ENCODE data around the gene NELFE. TPM values are rescaled to one million over a fixed set of nuclear protein-coding genes. Genes with fewer than 3 reads are reported as not detected.
"Not testable (repeated sequence)": the region's sequence is repeated elsewhere in the genome, so short reads cannot be mapped to it uniquely, and the experiment has no call there.

Gene NELFE
- total RNA-seq, 1 donor from 2014 or later, result 58.3 TPM

DNA sequence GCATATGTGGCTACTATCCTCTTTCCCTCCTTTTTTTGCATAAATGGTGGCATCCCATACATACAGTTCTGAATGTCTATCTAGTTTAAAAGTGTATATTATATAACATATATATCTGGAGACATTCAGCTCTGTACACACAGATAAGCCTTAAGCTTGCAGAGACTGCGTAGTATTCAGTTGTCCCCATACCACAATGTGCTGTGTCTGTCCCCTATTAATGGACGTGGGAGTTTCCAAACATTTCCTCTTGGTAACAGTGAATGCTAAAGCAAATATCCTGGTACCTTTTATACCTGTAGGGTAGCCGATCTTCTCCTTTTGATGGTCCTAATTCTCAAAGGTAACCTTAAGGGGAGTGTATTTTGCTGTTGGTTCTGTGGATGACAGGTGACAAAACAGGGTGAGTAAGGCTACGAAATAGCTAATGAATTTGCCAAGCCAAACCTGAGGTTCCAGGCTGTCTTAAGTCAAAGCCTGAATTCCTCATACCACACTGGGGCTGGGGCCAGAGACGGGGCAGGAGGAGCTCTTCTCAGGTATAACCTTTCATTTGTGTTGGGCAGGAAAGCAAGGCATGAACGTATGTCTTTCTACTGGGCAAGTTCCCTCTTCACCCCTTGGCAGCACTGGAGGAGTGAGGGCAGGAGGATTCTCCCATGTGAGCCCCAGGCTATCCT lies 39.0 kb downstream of the NELFE start:
- DNase-seq (ENCODE audit: low read depth in 2 of 2), result no peak

DNA sequence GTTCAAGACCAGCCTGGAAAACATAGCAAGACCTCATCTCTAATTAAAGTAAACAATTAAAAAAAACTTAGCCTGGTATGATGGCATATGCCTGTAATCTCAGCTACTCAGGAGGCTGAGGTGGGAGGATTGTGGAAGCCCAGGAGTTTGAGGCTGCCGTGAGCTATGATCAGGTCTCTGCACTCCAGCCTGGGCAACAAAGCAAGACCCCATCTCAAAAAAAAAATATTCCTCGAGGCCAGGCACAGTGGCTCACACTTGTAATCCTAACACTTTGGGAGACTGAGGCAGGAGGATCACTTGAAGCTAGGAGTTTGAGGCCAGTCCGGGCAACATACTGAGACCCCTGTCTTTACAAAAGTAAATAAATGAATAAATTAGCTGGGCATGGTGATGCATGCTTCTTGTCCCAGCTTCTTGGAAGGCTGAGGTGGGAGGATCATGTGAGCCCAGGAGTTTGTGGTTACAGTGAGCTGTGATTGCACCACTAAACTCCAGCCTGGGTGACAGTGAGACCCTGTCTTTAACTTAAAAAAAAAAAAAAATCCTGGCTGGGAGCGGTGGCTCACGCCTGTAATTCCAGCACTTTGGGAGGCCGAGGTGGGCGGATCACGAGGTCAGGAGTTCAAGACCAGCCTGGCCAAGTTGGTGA lies 40.6 kb downstream of the NELFE start:
- DNase-seq (ENCODE audit: low read depth in 2 of 2), result no peak

DNA sequence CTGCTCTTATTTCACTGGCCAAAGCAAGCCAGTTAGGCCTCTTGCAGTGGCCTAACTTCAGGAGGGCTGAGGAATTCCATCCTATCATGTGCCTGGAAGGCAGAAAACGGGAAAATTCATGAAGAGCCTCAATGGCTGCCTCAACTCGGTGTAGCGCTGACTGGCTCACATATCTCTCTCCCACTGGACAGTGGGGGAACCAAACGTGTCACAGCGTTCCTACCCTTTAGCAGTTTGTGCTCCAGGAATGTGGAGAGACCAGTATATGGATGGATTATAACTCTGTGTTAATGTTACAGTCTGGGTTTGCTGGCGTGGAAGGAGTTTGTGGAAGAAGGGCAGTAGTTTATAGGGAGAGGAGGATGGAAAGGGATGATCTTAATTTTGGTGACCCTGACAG lies 43.0 kb downstream of the NELFE start:
- DNase-seq (ENCODE audit: low read depth in 2 of 2), result no peak

DNA sequence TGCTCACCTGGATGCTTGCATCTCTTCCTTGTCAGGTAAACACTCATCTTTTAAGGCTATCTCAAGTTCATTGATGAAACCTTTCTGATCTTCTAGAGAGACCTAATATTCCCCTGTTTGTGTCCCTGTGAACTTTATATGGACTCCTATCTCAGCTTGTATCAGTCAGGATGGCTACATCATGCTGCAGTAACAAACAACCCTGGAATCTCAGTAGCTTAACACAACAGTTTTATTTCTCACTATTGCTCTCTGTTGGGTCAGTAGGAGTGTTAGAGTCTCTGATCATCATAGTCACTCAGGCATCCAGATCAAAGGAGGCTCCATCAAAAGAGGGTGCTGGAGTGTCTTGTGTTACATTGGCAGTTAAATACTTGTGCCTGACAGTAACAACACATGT lies 43.4 kb downstream of the NELFE start:
- no peak for DNase-seq (ENCODE audit: low read depth in 2 of 2)

DNA sequence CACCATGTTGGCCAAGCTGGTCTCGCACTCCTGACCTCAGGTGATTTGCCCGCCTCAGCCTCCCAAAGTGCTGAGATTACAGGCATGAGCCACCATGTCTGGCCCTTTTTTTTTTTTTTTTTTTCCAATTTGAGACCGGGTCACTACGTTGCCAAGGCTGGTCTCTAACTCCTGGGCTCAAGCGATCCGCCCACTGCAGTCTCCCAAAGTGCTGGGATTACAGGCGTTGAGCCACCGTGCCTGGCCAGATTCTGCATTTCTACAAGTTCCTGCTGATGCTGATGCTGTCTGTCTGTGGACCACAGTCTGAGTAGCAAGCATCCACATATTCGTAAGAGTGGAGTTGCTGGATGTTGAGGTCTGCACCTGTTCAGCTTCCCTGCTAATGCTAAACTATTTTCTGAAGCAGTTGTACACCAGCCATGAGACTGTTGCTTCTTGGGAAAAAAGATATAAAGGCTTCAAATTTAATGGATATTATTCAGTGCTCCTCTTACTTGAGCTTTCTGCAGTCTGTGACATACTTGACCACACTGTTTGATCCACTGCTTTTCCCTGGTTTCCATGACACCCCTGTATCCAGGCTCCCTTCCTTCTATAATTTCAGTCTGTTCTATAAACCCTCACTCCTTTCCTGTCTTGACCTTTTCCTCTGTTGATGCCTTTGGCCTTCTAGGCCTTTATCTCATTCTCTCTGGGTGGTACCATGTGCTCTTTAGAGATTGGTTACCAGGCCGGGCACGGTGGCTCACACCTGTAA lies 46.8 kb downstream of the NELFE start:
- no peak for DNase-seq (ENCODE audit: low read depth in 2 of 2)

DNA sequence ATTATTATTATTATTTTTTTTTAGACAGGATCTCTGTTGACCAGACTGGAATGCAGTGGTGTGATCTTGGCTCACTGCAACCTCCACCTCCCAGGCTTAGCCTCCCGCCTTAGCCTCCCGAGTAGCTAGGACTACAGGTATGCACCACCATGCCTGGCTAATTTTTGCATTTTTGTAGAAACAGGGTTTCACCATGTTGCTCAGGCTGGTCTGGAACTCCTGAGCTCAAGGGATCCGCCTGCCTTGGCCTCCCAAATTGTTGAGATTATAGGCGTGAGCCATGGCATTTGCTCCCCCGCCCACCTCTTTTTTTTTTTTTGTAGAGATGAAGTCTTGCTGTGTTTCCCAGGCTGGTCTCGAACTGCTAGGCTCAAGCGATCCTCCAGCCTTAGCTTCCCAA lies 49.5 kb downstream of the NELFE start:
- DNase-seq (ENCODE audit: low read depth in 2 of 2), result not testable (repeated sequence)

DNA sequence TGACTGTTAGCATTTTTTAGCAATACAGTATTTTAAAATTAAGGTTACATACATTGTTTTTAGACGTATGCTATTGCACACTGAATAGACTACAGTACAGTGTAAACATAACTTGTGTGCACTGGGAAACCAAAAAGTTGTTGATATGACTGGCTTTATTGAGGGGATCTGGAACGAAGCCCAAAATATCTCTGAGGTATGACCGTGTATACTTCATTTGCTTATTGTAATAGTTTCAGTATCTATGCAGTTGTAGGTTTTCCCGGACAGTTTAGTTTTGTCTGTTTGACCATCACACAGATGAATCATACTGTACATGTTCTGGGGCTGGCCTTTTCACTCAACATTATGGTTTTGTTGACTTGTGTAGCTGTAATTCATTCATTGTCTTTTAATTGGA lies 50.0 kb downstream of the NELFE start:
- no peak for DNase-seq (ENCODE audit: low read depth in 2 of 2)

DNA sequence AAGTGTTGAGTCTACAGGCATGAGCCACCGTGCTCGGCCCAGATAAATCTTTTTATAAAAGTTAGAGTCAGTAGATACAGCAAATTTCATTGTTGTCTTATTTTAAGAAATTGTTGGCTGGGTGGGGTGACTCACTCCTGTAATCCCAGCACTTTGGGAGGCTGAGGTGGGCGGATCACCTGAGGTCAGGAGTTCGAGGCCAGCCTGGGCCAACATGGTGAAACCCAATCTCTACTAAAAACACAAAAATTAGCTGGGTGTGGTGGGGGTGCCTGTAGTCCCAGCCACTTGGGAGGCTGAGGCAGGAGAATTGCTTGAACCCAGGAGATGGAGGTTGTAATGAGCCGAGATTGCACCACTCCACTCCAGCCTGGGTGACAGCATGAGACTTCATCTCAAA lies 50.5 kb downstream of the NELFE start:
- DNase-seq (ENCODE audit: low read depth in 2 of 2), result not testable (repeated sequence)

DNA sequence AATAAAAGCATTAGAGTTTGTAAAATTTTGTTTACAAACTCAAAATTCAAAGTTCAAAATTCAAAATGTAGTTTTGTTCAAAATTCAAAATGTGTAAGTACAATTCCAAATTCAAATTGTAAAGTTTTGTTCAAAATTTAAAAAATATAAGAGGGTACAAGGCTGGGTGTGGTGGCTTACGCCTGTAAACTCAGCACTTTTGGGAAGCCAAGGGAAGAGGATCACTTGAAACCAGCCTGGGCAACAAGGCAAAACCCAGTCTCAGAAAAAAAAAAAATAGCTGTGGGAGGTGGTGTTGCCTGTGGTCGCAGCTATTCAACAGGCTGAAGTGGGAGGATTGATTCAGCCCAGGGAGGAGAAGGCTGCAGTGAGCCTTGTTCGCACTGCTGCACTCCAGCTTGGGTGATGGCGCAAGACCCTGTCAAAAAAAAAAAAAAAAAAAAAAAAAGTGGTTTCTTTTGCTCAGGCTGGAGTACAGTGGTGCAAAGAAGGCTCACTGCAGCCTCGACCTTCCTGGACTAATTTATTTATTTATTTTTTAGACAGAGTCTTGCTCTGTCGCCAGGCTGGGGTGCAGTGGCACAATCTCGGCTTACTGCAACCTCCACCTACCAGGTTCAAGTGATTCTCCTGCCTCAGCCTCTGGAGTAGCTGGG lies 51.5 kb downstream of the NELFE start:
- no peak for DNase-seq (ENCODE audit: low read depth in 2 of 2)

DNA sequence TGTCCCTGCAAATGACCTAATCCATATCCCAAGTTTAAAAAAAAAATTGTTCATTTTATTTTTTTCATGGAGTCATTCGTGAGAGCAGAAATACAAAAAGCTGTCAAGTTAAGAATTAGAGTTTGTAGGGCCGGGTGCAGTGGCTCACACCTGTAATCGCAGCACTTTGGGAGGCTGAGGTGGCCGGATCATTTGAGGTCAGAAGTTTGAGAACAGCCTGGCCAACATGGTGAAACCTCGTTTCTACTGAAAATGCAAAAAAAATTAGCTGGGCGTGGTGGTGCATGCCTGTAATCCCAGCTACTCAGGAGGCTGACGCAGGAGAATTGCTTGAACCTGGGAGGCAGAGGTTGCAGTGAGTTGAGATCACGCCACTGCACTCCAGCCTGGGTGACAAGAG lies 52.0 kb downstream of the NELFE start:
- not testable (repeated sequence) for DNase-seq (ENCODE audit: low read depth in 2 of 2)

DNA sequence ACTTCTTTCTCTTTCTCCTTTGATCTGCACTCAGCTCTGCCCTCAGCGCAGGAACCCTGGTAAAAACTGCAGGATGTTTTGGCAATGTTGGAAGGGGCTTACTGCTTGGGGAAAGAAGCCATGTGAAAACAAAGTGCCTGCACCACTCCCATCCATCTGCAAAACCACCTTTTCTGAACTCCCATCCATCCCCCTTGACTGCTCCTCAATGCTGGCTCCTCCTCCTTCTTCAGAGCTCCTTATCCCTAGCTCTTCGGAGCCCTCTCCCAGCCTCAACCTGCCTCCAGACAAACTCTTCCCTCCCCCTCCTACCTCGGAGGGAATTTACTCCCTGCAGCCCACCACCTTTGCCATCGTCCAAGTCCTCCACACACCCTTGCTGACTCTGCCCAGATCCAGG lies 52.6 kb downstream of the NELFE start:
- no peak for DNase-seq (ENCODE audit: low read depth in 2 of 2)

DNA sequence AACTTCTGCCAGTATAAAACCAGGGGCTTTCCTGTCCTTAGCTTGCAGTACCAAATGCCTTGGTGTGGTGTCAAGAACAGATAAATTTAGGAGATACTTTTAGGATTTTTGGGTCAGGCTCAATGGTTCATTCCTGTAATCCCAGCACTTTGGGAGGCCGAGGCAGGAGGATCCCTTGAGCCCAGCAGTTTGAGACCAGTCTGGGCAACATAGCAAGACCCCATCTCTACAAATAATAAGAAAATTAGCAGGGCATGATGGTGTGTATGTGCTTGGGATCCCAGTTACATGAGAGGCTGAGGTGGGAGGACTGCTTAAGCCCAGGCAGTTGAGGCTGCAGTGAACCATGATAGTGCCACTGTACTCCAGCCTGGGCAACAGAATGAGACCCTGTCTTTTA lies 53.7 kb downstream of the NELFE start:
- no peak for DNase-seq (ENCODE audit: low read depth in 2 of 2)

DNA sequence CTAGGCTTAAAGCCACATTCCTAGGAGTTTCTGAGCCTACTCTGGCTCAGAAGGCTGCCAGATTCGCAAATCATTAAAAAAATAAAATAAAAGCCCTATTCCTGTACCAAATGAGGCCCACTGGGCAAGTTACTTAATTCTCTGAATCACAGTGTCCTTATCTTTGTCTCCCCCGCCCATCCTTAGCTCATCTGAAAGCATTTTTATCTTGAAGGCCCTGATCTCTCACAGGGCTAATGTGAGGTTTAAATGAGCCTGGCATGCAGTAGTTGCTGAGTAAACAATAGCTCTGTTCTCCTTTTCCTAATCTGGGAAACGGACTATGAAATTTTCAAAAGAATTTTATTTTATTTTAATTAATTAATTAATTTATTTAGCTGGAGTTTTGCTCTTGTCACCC lies 54.8 kb downstream of the NELFE start:
- no peak for DNase-seq (ENCODE audit: low read depth in 2 of 2)

Other genes starting within 250 kb of the NELFE start
- not detected in 2 replicates for gene LY6G6D, start 243.6 kb downstream of the NELFE start, total RNA-seq
- not detected in 2 replicates for gene LY6G6C, start 237.2 kb downstream of the NELFE start, total RNA-seq
- not detected in 2 replicates for gene MPIG6B, start 235.6 kb downstream of the NELFE start, total RNA-seq
- gene DDAH2, start 229.7 kb downstream of the NELFE start, total RNA-seq, result 108 and 125 TPM in 2 replicates
- 464 and 694 TPM in 2 replicates for gene CLIC1, start 222.4 kb downstream of the NELFE start, total RNA-seq
- 2.8 and 4.5 TPM in 2 replicates for gene MSH5, start 219.0 kb downstream of the NELFE start, total RNA-seq
- gene SAPCD1, start 196.3 kb downstream of the NELFE start, total RNA-seq, result 2.0 and 3.3 TPM in 2 replicates
- gene VWA7, start 181.6 kb downstream of the NELFE start, total RNA-seq, result under 0.01 and 0.13 TPM in 2 replicates
- gene VARS1, start 163.2 kb downstream of the NELFE start, total RNA-seq, result 48.1 and 53.7 TPM in 2 replicates
- gene LSM2, start 152.0 kb downstream of the NELFE start, total RNA-seq, result 29.5 and 39.2 TPM in 2 replicates
- 1.2 and 1.4 TPM in 2 replicates for gene HSPA1L, start 143.7 kb downstream of the NELFE start, total RNA-seq
- 67.4 and 81.8 TPM in 2 replicates for gene HSPA1A, start 143.4 kb downstream of the NELFE start, total RNA-seq
- gene HSPA1B, start 131.2 kb downstream of the NELFE start, total RNA-seq, result 27.6 and 37.1 TPM in 2 replicates
- gene NEU1, start 96.2 kb downstream of the NELFE start, total RNA-seq, result 50.2 and 73.0 TPM in 2 replicates
- under 0.01 TPM in 2 replicates for gene SLC44A4, start 80.0 kb downstream of the NELFE start, total RNA-seq
- 25.9 and 37.4 TPM in 2 replicates for gene EHMT2, start 61.3 kb downstream of the NELFE start, total RNA-seq
- gene ZBTB12, start 56.9 kb downstream of the NELFE start, total RNA-seq, result 2.2 and 3.0 TPM in 2 replicates
- gene C2, start 31.3 kb downstream of the NELFE start, total RNA-seq, result 0.13 TPM in 1 of 2 replicates, not detected in the other
- 0.13 and 0.51 TPM in 2 replicates for gene CFB, start 12.9 kb downstream of the NELFE start, total RNA-seq
- gene SKIC2, start 204 bp upstream of the NELFE start, total RNA-seq, result 25.4 and 33.5 TPM in 2 replicates
- gene DXO, start 13.2 kb upstream of the NELFE start, total RNA-seq, result 6.4 and 8.0 TPM in 2 replicates
- 0.90 and 1.4 TPM in 2 replicates for gene C4A, start 23.1 kb upstream of the NELFE start, total RNA-seq
- gene C4B, start 55.8 kb upstream of the NELFE start, total RNA-seq, result 0.38 and 0.77 TPM in 2 replicates
- not detected in 2 replicates for gene CYP21A2, start 79.4 kb upstream of the NELFE start, total RNA-seq
- 0.90 and 1.8 TPM in 2 replicates for gene TNXB, start 150.4 kb upstream of the NELFE start, total RNA-seq
- gene ATF6B, start 169.3 kb upstream of the NELFE start, total RNA-seq, result 9.5 and 17.7 TPM in 2 replicates
- 4.9 and 5.8 TPM in 2 replicates for gene FKBPL, start 171.3 kb upstream of the NELFE start, total RNA-seq
- under 0.01 TPM in 2 replicates for gene PRRT1, start 193.0 kb upstream of the NELFE start, total RNA-seq
- gene PPT2, start 195.2 kb upstream of the NELFE start, total RNA-seq, result 27.2 and 50.1 TPM in 2 replicates
- 0.64 and 2.3 TPM in 2 replicates for gene EGFL8, start 205.6 kb upstream of the NELFE start, total RNA-seq
- 5.6 and 13.4 TPM in 2 replicates for gene AGPAT1, start 217.1 kb upstream of the NELFE start, total RNA-seq
- gene RNF5, start 219.4 kb upstream of the NELFE start, total RNA-seq, result 44.4 and 53.6 TPM in 2 replicates
- gene AGER, start 225.3 kb upstream of the NELFE start, total RNA-seq, result 0.38 and 0.39 TPM in 2 replicates
- gene PBX2, start 231.2 kb upstream of the NELFE start, total RNA-seq, result 37.2 and 46.8 TPM in 2 replicates
- 6.9 and 9.0 TPM in 2 replicates for gene GPSM3, start 233.7 kb upstream of the NELFE start, total RNA-seq

Data from dermis microvascular lymphatic vessel endothelial cell (primary cell).